ENCODE measurements around the gene SLC49A3.

DNA sequence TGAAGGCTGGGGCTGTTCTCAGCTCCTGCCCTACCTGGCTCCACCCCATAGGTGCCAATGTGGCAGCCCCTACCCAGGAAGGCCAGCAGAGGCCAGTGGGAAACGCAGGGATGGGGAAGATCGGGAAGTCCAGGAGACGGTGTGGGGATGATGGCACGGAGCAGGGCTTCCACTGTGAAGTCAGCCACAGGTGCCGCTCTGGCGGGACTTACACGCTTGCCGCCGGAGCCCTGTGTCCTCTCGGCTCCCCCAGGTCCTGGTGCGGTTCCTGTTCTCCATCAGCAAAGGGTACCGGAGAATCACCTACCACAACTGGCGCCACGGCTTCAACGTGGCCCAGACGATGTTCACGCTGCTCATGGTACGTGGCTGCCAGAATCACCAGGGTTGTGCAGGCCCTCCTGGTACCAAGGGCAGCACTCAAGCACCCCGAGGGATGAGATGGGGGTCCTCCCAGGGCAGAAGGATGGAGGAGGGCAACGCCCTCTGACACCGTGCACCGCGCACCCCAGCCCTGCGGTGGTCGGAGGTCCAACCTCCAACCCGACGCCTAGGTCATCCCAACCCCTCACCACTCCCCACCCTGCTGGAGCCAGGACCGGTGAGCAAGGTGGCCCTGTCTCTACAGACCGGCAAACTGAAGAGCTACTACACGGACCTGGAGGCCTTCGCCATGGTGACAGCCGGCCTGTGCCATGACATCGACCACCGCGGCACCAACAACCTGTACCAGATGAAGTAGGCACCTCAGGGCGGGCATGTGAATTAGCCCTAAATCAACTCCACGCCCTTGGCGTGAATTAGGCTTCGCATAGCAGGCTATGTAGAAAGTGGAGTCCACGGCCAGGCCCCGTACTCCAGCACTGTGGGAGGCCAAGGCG lies 26.8 kb downstream of the SLC49A3 start:
- TF ChIP-seq, protein P1, sequence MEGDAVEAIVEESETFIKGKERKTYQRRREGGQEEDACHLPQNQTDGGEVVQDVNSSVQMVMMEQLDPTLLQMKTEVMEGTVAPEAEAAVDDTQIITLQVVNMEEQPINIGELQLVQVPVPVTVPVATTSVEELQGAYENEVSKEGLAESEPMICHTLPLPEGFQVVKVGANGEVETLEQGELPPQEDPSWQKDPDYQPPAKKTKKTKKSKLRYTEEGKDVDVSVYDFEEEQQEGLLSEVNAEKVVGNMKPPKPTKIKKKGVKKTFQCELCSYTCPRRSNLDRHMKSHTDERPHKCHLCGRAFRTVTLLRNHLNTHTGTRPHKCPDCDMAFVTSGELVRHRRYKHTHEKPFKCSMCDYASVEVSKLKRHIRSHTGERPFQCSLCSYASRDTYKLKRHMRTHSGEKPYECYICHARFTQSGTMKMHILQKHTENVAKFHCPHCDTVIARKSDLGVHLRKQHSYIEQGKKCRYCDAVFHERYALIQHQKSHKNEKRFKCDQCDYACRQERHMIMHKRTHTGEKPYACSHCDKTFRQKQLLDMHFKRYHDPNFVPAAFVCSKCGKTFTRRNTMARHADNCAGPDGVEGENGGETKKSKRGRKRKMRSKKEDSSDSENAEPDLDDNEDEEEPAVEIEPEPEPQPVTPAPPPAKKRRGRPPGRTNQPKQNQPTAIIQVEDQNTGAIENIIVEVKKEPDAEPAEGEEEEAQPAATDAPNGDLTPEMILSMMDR (IDR thresholded peaks at IDR 0.05; ENCODE audit: borderline replicate concordance, extremely low read depth, low read length, poor library complexity, severe bottlenecking): no peak
- no peak for TF ChIP-seq EZH2 (IDR thresholded peaks at IDR 0.05; ENCODE audit: borderline replicate concordance, low read depth, low read length, severe bottlenecking)
